NCI-H2081 treated with DMSO at 0.1 percent for 48 hours (cell line): ENCODE data around the gene UGT1A8.
"Not testable (repeated sequence)": the region's sequence is repeated elsewhere in the genome, so short reads cannot be mapped to it uniquely, and the experiment has no call there.

Experiments
- DNase-seq: peaks from one replicate; lab custom pipeline; 2025; lab: John Stamatoyannopoulos, UW

Gene UGT1A8

DNA sequence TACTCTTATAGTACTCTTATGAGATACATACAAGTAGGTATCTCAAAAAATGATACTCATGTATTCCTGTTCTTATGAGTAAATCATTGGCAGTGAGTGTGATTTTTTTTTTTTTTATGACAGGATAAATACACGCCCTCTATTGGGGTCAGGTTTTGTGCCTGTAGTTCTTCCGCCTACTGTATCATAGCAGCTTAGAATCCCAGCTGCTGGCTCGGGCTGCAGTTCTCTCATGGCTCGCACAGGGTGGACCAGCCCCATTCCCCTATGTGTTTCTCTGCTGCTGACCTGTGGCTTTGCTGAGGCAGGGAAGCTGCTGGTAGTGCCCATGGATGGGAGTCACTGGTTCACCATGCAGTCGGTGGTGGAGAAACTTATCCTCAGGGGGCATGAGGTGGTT lies at the start of gene UGT1A8:
TSS of gene UGT1A8 (plus strand) at position 158 of the 400 bp plus-strand sequence. CDS start at position 233, 75 bp downstream.
- DNase-seq = not testable (repeated sequence)

DNA sequence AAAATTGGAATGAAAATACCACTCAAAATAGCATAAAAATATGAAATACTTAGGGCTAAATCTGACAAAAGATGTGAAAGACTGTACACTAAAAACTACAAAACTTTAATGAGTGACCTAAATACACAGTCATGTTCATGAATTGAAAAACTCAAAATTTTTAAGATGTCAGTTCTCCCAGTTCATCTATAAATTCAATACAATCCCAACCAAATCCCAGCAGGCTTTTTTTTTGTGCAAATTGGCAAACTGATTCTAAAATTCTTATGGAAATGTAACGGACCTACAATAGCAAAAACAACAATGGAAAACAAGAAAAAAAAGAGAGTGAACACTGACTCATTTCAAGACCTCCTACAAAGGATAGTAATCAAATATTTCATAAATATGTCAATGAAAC lies 46.4 kb upstream of the UGT1A8 start:
- DNase-seq = no peak

DNA sequence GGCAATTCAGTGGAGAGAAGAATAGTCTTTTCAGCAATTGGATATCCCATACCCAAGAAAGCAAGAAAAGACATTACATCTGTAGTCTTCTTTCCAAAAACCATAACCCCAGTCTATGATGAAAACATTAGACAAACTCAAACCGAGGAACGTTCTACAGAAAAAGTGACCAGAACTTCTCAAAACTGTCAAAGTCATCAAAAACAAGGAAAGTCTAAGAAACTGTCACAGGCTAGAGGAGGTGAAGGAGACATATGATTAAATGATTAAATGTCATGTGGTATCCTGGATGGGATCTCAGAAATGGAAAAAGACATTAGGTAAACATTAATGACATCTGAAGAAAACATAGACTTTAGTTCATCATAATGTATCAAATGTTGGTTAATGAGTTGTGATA lies 46.0 kb upstream of the UGT1A8 start:
- no peak for DNase-seq

DNA sequence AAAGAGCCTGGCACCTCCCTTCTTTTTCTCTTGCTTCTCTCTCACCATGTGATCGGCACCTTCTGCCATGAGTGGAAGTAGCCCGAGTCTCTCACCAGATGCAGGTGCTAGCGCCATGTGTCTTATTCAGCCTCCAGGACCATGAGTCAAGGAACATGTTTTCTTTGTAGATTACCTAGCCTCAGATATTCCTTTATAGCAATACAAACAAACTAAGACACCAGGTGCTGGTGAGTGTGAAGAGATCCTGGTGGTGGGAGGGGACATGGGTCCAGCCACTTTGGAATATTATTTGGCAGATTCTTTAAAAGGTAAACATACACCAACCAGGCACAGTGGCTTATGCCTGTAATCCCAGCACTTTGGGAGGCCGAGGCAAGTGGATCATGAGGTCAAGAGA lies 45.0 kb upstream of the UGT1A8 start:
- DNase-seq = no peak

DNA sequence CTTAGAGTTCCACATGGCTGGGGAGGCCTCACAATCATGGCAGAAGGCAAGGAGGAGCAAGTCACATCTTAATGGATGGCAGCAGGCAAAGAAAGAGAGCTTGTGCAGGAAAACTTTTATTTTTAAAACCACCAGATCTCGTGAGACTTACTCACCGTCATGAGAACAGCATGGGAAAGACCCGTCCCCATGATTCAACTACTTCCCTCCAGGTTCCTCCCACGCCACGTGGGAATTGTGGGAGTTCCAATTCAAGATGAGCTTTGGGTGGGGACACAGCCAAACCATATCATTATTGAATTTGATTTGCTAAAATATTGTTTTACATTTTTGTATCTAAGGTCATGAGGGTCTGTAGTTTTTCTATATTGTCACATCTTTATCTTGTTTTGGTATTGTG lies 40.1 kb upstream of the UGT1A8 start:
- not testable (repeated sequence) for DNase-seq

DNA sequence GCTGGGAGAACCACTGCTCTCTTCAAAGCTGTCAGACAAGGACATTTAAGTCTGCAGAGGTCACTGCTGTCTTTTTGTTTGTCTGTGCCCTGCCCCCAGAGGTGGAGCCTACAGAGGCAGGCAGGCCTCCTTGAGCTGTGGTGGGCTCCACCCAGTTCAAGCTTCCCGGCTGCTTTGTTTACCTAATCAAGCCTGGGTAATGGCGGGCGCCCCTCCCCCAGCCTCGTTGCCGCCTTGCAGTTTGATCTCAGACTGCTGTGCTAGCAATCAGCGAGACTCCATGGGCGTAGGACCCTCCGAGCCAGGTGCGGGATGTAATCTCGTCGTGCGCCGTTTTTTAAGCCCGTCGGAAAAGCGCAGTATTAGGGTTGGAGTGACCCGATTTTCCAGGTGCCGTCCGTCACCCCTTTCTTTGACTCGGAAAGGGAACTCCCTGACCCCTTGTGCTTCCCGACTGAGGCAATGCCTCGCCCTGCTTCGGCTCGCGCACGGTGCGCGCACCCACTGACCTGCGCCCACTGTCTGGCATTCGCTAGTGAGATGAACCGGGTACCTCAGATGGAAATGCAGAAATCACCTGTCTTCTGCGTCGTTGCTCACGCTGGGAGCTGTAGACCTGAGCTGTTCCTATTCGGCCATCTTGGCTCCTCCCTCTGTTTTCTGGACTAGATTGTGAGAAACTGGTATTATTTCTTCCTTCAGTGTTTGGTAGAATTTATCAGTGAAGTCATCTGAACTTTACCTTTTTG lies 34.0 kb upstream of the UGT1A8 start:
- DNase-seq = not testable (repeated sequence)

DNA sequence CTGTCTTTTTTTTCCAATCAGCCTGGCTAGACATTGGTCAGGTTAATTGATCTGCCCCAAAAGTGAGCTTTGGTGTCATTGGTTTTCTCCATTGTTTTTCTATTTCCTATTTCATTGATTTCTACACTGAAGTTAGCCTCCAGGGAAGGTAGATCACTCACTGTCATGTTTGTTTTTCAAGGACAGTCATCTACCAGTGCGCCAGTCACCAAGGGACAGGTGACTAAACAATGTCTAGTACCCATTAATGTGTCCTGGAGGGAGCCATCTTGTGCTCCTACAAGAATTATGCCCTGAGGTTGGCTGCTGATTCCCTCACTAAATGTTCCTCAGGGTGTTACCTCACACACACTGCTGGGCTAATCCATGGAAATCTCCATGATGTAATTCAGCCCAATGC lies 33.2 kb upstream of the UGT1A8 start:
- DNase-seq = no peak

DNA sequence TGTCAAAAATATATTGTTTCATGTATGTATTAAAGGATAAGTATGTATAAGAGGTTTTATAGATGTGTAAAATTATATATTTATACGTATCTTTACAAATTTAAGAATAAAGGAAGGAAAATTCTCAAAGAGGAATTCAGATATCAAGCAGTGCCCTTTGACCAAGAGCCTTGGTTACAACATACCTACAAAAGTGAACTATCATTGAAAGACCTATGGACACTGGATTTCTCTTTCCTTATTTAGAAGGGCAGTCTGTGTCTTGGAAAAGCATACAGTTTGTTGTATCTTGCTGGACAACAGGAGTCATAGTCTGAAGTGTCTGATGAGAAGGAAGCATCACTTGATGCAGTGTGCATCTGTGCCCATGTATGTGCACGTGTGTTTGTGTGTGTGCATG lies 29.0 kb upstream of the UGT1A8 start:
- no peak for DNase-seq

DNA sequence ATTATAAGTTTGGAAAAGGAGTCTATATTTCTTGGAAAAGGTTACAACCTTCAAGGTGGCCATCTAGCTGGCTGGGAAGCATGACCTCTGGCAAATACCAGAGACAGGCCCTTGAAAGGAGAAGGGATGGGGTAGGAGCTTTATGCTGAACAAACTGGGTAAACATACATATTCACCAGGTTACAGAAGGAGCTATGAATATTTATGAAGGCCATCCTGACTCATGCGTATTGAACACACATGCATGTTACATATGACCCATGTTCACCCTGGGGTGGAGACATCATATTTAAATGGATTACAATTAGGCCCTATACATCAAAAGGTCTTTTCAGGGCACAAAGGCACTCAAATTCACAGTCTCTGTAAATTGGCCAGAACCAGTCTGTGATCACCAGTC lies 24.7 kb upstream of the UGT1A8 start:
- DNase-seq = not testable (repeated sequence)

DNA sequence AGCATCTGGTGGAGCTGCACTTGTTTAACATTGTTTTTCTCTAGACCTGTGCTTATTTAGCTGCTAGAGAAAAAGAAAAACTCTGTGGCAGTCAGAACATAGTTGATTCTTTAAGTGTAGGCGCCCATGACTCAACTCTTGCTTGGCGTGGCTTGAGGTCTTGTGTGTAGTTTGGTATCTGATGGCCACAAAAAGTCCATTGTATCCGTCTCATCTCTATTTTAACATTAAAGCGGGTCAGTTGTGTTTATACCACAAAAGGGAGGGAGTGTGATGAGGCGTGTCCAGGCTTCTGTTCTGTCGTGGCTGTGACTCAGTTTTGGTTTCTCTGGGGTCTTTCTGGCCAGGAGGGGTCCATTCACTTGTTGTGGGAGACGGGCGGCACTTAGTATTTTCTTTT lies 24.2 kb upstream of the UGT1A8 start:
- DNase-seq = no peak

DNA sequence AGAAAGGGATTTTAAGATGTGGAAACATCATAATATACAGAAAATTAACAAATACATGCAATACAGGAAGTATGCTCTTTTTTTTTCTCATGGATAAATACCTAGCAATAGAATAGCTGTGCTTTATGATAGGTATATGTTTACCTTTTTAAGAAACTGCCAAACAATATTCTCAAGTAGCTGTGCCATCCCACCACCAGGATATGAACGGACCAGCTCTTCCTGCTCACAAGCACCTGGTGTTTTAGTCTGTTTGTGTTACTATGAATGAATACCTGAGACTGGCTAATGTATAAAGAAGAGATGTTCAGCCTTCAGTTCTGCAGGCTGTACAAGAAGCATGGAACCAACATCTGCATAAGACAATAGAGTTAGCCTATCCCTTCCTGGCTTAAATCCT lies 19.9 kb upstream of the UGT1A8 start:
- no peak for DNase-seq

DNA sequence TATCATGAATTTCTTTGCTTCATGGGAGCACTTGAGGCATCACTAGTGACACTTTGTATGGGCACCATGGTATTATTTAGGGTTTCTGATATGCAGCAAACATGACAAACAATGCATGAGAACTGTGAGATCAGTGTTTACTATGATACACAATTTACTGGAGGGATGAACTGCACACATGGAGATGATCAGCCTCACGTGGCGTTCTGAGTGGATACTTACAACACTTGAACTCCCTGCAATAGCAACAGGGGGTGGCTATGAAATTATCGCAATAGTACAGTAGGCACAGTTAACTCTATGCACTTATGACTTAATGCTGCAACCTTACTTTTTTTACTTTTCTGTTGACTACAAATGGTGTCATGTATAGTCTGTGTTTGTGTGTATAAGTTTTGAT lies 18.5 kb upstream of the UGT1A8 start:
- DNase-seq = no peak

DNA sequence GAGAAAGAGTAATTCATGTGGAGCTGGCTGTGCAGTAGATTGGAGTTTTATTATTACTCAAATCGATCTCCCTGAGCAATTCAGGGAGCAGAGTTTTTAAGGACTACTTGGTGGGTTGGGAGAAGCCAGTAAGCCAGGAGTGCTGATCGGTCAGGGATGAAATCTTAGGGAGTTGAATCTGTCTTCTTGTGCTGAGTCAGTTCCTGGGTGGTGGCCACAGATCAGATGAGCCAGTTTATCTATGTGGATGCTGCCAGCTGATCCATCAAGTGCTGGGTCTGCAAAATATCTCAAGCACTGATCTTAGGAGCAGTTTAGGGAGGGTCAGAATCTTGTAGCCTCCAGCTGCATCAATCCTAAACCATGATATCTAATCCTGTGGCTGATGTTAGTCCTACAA lies 17.0 kb upstream of the UGT1A8 start:
- no peak for DNase-seq

DNA sequence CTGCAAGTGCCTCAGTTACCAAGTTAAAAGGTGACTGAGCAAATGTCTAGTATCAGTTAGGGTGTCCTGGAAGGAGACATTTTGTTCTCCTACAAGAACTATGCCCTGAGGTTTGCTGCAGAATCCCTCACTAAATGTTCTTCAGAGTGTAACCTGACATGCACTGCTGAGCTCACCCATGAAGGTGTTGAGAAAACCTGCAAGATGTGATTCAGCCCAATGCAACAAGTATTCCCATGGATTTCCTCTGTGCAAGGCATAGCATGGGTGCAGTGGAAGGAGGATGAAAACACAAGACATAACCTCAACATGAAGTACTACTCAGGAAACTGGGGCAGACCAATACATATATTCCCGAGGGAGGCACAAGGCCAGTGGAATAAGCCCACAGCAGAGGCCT lies 15.4 kb upstream of the UGT1A8 start:
- no peak for DNase-seq

DNA sequence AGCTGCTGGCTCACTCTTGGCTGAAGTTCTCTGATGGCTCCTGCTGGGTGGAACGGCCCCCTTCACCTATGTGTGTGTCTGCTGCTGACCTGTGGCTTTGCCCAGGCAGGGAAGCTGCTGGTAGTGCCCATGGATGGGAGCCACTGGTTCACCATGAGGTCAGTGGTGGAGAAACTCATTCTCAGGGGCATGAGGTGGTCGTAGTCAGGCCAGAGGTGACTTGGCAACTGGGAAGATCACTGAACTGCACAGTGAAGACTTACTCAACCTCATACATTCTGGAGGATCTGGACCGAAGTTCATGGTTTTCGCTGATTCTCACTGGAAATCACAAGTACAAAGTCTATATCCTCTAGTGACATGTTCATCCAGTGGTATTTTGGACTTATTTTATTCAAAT lies 13.9 kb upstream of the UGT1A8 start:
- no peak for DNase-seq

DNA sequence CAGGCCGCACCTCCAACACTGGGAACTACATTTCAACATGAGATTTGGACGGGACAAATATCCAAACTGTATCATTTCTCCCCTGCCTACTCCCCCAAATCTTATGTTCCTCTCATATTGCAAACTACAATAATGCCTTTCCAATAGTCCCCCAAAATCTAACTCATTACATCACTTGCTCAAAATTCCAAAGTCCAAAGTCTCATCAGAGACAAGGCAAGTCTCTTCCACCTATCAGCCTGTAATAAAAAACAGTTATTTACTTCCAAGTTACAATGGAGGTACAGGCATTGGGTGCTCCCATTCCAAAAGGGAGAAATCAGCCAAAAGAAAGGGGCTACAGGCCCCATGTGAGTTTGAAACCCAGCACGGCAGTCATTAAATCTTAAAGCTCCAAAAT lies 12.6 kb upstream of the UGT1A8 start:
- no peak for DNase-seq

DNA sequence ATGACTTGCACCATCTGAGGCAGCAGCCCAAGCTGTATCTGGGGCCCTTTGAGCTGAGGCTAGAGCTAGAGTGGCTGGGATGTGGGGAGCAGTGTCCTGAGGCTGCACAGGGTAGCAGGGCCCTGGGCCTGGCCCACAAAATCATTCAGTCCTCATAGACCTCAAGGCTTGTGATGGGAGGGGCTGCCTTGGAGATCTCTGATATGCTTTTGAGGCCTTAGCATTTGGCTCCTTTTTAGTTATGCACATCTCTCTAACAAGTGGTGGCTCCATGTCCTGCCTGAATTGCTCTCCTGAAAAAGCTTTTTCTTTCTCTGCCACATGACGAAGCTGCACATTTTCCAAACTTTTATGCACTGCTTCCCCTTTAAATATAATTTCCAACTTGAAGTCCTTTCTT lies 11.8 kb upstream of the UGT1A8 start:
- DNase-seq = no peak

DNA sequence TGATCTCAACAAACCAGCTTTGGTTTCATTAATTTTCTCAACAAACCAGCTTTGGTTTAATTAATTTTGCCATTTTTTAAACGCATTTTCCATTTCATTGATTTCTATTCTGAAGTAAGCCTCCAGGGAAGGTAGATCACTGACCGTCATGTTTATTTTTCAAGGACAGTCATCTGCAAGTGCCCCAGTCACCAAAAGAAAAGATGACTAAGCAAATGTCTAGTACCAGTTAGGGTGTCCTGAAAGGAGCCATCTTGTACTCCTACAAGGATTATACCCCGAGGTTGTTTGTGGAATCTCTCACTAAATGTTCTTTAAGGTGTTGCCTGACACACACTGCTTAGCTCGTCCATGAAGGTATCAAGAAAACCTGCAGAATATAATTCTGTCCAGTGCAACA lies 6.1 kb upstream of the UGT1A8 start:
- DNase-seq = no peak

DNA sequence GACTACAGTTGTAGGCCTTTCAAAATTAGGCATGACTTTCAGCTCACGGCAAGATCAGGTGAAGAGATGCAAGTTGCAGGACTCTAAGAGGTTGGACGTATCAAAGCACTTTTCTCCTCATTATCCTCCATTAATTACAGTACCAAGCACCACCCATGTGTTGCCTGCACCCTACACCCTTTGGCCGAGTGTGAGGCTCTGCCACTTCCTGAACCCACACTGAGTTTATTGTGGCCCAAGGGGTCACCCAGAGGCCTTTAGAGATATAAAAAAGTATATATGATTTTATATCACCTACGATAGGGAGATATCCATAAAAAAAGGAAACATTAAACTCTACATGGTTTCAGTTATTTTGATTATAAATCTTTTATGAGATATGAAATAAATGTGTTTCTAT lies 2.8 kb downstream of the UGT1A8 start:
- DNase-seq = no peak

DNA sequence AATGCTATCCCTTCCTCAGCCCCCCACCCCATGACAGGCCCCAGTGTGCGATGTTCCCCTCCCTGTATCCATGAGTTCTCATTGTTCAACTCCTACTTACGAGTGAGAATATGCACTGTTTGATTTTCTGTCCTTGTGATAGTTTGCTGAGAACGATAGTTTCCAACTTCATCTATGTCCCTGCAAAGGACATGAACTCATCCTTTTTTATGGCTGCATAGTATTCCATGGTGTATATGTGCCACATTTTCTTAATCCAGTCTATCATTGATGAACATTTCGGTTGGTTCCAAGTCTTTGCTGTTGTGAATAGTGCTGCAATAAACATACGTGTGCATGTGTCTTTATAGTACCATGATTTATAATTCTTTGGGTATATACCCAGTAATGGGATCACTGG lies 4.4 kb downstream of the UGT1A8 start:
- DNase-seq = not testable (repeated sequence)

DNA sequence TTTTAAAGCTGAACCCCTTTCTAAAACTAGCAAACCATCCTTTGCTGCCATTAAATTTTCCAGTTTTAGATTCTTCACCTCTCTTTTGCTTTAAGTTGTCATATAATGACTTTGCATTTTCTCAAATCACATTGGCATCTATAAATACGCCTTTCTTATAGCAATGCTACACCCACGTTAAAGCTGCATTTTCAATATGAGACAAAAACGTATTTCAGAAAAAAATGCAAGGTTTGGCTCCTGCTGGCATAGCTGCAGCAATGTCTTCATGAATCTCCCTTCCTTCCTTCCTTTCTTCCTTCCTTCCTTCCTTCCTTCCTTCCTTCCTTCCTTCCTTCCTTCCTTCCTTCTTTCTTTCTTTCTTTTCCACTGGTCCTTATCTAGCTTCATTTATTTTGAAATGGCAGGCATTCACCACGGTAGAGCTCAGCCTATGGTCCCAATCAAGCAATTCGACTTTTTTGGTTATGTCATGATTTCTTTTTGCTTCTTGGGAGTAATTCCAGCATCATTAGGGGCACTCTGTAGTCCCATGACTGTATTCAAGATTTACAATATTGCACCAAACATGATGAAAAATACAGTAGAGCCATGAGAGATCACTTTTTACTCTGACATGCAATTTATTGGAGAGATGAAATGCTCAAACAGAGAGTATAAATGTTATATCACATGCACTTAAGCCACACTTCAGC lies 10.0 kb downstream of the UGT1A8 start:
- DNase-seq = no peak

DNA sequence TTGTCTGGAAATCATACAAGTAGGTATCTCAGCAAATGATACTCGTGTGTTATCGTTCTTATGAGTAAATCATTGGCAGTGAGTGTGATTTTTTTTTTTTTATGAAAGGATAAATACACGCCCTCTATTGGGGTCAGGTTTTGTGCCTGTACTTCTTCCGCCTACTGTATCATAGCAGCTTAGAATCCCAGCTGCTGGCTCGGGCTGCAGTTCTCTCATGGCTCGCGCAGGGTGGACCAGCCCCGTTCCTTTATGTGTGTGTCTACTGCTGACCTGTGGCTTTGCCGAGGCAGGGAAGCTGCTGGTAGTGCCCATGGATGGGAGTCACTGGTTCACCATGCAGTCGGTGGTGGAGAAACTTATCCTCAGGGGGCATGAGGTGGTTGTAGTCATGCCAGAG lies 18.9 kb downstream of the UGT1A8 start, which contains the start of gene UGT1A10:
TSS of gene UGT1A10 (plus strand) at position 143 of the 400 bp plus-strand sequence. CDS start at position 218, 75 bp downstream.
- not testable (repeated sequence) for DNase-seq

DNA sequence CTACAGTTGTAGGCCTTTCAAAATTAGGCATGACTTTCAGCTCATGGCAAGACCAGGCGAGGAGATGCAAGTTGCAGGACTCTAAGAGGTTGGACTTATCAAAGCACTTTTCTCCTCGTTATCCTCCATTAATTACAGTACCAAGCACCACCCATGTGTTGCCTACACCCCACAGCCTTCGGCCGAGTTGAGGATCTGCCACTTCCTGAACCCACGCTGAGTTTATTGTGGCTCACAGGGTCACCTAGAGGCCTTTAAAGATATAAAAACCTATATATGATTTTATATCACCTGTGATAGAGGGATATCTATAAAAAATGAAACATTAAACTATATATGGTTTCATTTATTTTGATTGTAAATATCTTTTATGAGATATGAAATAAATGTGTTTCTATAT lies 21.4 kb downstream of the UGT1A8 start:
- no peak for DNase-seq

DNA sequence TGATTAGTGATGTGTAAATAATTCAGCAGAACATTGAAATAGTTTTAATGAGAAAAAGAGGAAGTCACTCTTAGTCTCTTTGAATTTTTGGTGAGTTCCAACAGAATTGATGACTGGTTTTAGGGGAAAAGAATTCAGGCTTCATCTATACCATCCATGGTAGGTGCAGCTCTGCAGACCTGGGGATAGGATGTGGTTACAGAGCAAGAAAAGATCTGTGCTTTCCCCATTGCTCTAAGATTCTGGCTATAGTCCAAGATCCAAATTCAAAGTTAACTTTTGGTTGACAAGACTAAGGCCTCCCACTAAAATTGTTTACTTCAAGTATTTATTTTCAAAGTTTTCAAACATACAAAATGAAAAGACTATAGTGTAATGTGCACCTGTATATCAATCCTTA lies 22.4 kb downstream of the UGT1A8 start:
- DNase-seq = no peak
